T-cell (primary cell): Measurements from ENCODE around the gene RTRAF. TPM values are rescaled to one million over a fixed set of nuclear protein-coding genes. Genes with fewer than 3 reads are reported as not detected.

Source experiments
- ATAC-seq, 4 experiments: fragments of 200-7000 bp in 3 of 4; fragments of 150-1000 bp in 1 of 4; cut with Tn5 transposase; replicated peaks in 1 of 4; 1 replicate in 3 of 4; 2 replicates in 1 of 4; pipeline ENCODE4 v1.10.0; 2021; ENCODE audit warnings: moderate library complexity in 3 of 4, mild to moderate bottlenecking in 2 of 4, moderate number of reproducible peaks in 1 of 4
- CTCF ChIA-PET, 2 donors: fragments of 300-600 bp; sonication (Branson Sonifier 250); formaldehyde crosslinking; loops; one replicate each; lab custom pipeline; 2022; ENCODE audit warnings: antibody characterized with exemption in 2 of 2; lab: Charles Lee
- POLR2A ChIA-PET, 2 donors: fragments of 300-600 bp; sonication (Branson Sonifier 250); formaldehyde crosslinking; loops; one replicate each; lab custom pipeline; 2022; ENCODE audit warnings: antibody characterized with exemption in 2 of 2; lab: Charles Lee
- DNase-seq, 35 experiments: peaks; one replicate each; pipeline versions ENCODE4 v3.0.0 to v3.0.0-alpha.2; 2013 to 2023
- H3K27ac ChIP-seq: one replicate; pipeline ENCODE4 v1.5.1; 2013; ENCODE audit warnings: low read length
- H3K27me3 ChIP-seq, 2 experiments: replicated peaks in 1 of 2; 1 replicate in 1 of 2; 2 replicates in 1 of 2; pipeline versions ENCODE4 v1.6.1 to v1.7.0; 2013; ENCODE audit warnings: low read length in 1 of 2, mixed read lengths in 1 of 2; ENCODE audit not compliant: control insufficient read depth in 2 of 2, insufficient read depth in 2 of 2; ENCODE audit errors: extremely low read depth in 1 of 2
- H3K36me3 ChIP-seq, 2 donors: 1 replicate in 1 of 2; 2 replicates in 1 of 2; pipeline versions ENCODE4 v1.6.1 to v1.7.0; 2013; ENCODE audit warnings: low read length in 1 of 2; ENCODE audit not compliant: control insufficient read depth in 2 of 2, insufficient read depth in 1 of 2; ENCODE audit errors: extremely low read depth in 1 of 2
- H3K4me1 ChIP-seq, 2 experiments: 1 replicate in 1 of 2; 2 replicates in 1 of 2; pipeline versions ENCODE4 v1.6.1 to v1.7.0; 2013; ENCODE audit warnings: low read length in 2 of 2, mixed read lengths in 1 of 2; ENCODE audit not compliant: insufficient read depth in 2 of 2, control insufficient read depth in 1 of 2; ENCODE audit errors: extremely low read depth in 1 of 2
- H3K4me3 ChIP-seq, 2 donors: 1 replicate in 1 of 2; 2 replicates in 1 of 2; pipeline versions ENCODE4 v1.5.1 to v1.7.0; 2013; ENCODE audit warnings: mild to moderate bottlenecking in 2 of 2, low read length in 1 of 2, moderate library complexity in 1 of 2; ENCODE audit not compliant: control insufficient read depth in 1 of 2; ENCODE audit errors: extremely low read depth in 1 of 2
- H3K9me3 ChIP-seq: 2 replicates; pipeline ENCODE4 v1.7.0; 2013
- H3K27ac Mint-ChIP-seq, 2 donors: one replicate each; pipeline ENCODE4 v1.8.0; 2020 to 2021; ENCODE audit warnings: mild to moderate bottlenecking in 2 of 2, mixed read lengths in 2 of 2
- H3K27me3 Mint-ChIP-seq, 2 donors: one replicate each; pipeline ENCODE4 v1.8.0; 2021 to 2022; ENCODE audit warnings: mixed read lengths in 2 of 2
- H3K36me3 Mint-ChIP-seq: one replicate; pipeline ENCODE4 v1.8.0; 2021; ENCODE audit warnings: mixed read lengths
- H3K4me1 Mint-ChIP-seq, 3 donors: one replicate each; pipeline ENCODE4 v1.8.0; 2020 to 2022; ENCODE audit warnings: mixed read lengths in 3 of 3, mild to moderate bottlenecking in 1 of 3
- H3K4me3 Mint-ChIP-seq, 3 donors: one replicate each; pipeline ENCODE4 v1.8.0; 2020 to 2022; ENCODE audit warnings: mild to moderate bottlenecking in 3 of 3, mixed read lengths in 3 of 3, moderate library complexity in 3 of 3
- H3K9me3 Mint-ChIP-seq, 3 donors: one replicate each; pipeline ENCODE4 v1.8.0; 2020 to 2022; ENCODE audit warnings: mixed read lengths in 3 of 3
- WGBS: methylation state at CpG from one replicate; pipeline ENCODE4 v1.1.5; 2013; ENCODE audit warnings: missing lambda C conversion rate; ENCODE audit not compliant: insufficient coverage; 5-methylcytosine and 5-hydroxymethylcytosine counted together
- total RNA-seq, 35 experiments: library from RNA in 6 of 35; stranded (reverse) in 6 of 35; fragments of 120-200 nt in 1 of 35; gene quantifications; one replicate each; pipeline versions ENCODE4 v1.2.1 to v1.2.4 and lab custom pipeline; 2013 to 2026

RTRAF gene
- total RNA-seq, 5 donors from 2014 or later (not counting 1 experiment from before 2014, with no cell fraction given): 97.4 to 139 (median 110) TPM

DNA sequence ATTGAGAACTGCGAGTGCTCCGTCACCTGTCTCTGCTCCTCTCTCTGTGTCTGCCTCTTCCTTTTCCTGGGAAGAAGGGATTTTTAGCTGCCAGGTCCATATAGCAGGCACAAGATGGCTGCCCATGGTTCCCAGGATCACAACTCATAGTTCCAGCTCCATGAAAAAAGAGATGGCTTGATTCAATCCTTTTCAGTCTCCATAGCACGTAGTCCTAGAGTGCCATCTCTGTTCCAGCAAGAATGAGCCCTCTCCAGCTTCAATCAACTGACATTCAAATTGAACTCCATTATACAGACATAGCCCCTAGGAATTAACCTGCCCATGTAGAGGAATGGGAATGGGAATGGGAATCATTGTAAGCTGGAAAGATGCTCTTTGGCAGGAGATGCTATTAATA, 34.7 kb upstream of the RTRAF start:
- Mint-ChIP-seq H3K4me1 (peaks cover 20 to 48% (median 45%) of the 10 kb centered on the region in 3 donors), H3K27ac (no peak overlapping the region), H3K9me3 (peaks cover 14 to 27% (median 14%) of the 10 kb centered on the region in 3 donors), H3K27me3 (no peaks in the 10 kb centered on the region), H3K4me3 (no peak overlapping the region), H3K36me3 (peaks cover 97% of the 10 kb centered on the region)
- H3K4me1 ChIP-seq: peaks cover 0 to 2% of the 10 kb centered on the region in 2 experiments
- peaks cover 0 to 95% of the 10 kb centered on the region in 2 donors for H3K36me3 ChIP-seq
- WGBS: 100% methylated on average over 2 of the region's 3 CpGs
- DNase-seq (no peak), ATAC-seq (no peak)
- ChIA-PET POLR2A (no interaction called here), CTCF (interaction anchor here (0.5 to 1.4 kb wide), 5 partner anchors 9 to 994 kb away, joined by 3 to 6 read pairs (median 4); no protein-coding TSS in a partner anchor)
- H3K27ac ChIP-seq: no peak overlapping the region
- no peak overlapping the region for H3K4me3 ChIP-seq
- no peaks in the 10 kb centered on the region for H3K27me3 ChIP-seq
- peaks cover 5% of the 10 kb centered on the region for H3K9me3 ChIP-seq

GRCh38 chr14:51957950-51958349, 31.4 kb upstream of the RTRAF start:
- ChIA-PET CTCF (interaction anchor here in 1 of 2 donors (1.1 kb wide), 1 partner anchor 178 kb away, joined by 3 read pairs; no protein-coding TSS in a partner anchor), POLR2A (no interaction called here)
- Mint-ChIP-seq H3K4me3 (no peak overlapping the region), H3K27me3 (no peaks in the 10 kb centered on the region), H3K27ac (no peak overlapping the region), H3K36me3 (peaks cover 83% of the 10 kb centered on the region), H3K4me1 (peaks cover 43 to 67% (median 66%) of the 10 kb centered on the region in 3 donors), H3K9me3 (peaks cover 20 to 33% (median 20%) of the 10 kb centered on the region in 3 donors)
- no peak for ATAC-seq
- Histone ChIP-seq H3K4me1 (peaks cover 4 to 5% of the 10 kb centered on the region in 2 experiments), H3K36me3 (peaks cover 0 to 71% of the 10 kb centered on the region in 2 donors), H3K27me3 (no peaks in the 10 kb centered on the region), H3K27ac (no peak overlapping the region), H3K9me3 (peaks cover 5% of the 10 kb centered on the region), H3K4me3 (no peak overlapping the region)
- 100% methylated on average over 2 of the region's 2 CpGs for WGBS
- no peak for DNase-seq

DNA sequence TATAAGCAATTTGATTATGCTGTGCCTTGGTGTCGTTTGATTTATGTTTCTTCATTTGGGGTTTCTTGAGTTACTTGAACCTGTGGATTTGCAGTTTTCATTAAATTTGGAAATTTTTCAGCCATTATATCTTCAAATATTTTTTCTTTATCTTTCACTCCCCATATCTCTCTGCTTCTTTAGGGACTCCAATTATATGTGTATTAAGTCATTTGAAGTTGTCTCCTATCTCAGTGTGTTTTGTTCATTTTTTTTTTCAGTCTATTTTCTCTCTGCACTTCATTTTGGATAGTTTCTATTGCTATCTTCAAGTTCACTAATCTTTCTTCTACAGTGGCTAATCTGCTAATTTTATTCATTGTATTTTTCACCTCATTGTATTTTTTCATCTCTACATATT, 29.4 kb upstream of the RTRAF start:
- peaks cover 0 to 62% of the 10 kb centered on the region in 2 donors for H3K36me3 ChIP-seq
- POLR2A ChIA-PET: no interaction called here
- CTCF ChIA-PET: interaction anchor here in 1 of 2 donors (1.1 kb wide), 1 partner anchor 18 kb away, joined by 5 read pairs; no protein-coding TSS in a partner anchor
- H3K4me3 ChIP-seq: no peak overlapping the region
- H3K9me3 ChIP-seq: peaks cover 5% of the 10 kb centered on the region
- peaks cover 3 to 5% of the 10 kb centered on the region in 2 experiments for H3K4me1 ChIP-seq
- Mint-ChIP-seq H3K36me3 (peaks cover 73% of the 10 kb centered on the region), H3K27ac (no peak overlapping the region), H3K27me3 (no peaks in the 10 kb centered on the region), H3K4me1 (peaks cover 50 to 66% (median 65%) of the 10 kb centered on the region in 3 donors), H3K4me3 (no peak overlapping the region), H3K9me3 (peaks cover 20 to 33% (median 20%) of the 10 kb centered on the region in 3 donors)
- ATAC-seq (no peak), DNase-seq (no peak)
- whole genome bisulfite sequencing: no CpG with 5 or more reads among the region's 1 CpG
- no peaks in the 10 kb centered on the region for H3K27me3 ChIP-seq
- no peak overlapping the region for H3K27ac ChIP-seq

- Mint-ChIP-seq H3K36me3 (peaks cover 68% of the 10 kb centered on the region), H3K9me3 (peaks cover 20 to 33% (median 20%) of the 10 kb centered on the region in 3 donors), H3K27me3 (no peaks in the 10 kb centered on the region), H3K4me1 (peaks cover 50 to 66% (median 62%) of the 10 kb centered on the region in 3 donors), H3K4me3 (peak overlapping the region in 1 of 3 donors; percentile 4), H3K27ac (peak overlapping the region; percentile 62 to 85)
- DNase-seq (no peak), ATAC-seq (no peak)
- POLR2A ChIA-PET: no interaction called here
- Histone ChIP-seq H3K4me1 (peaks cover 3 to 6% of the 10 kb centered on the region in 2 experiments), H3K4me3 (no peak overlapping the region), H3K36me3 (peaks cover 0 to 62% of the 10 kb centered on the region in 2 donors), H3K27me3 (no peaks in the 10 kb centered on the region), H3K9me3 (peaks cover 5% of the 10 kb centered on the region), H3K27ac (no peak overlapping the region)
- CTCF ChIA-PET: no interaction called here
These were observed 28.5 kb upstream of the RTRAF start for GRCh38 chr14:51960866-51961265.

GRCh38 chr14:51962711-51963110, 26.6 kb upstream of the RTRAF start:
- Histone ChIP-seq H3K9me3 (peaks cover 5% of the 10 kb centered on the region), H3K27me3 (no peaks in the 10 kb centered on the region), H3K27ac (peak overlapping the region; percentile 8), H3K36me3 (peaks cover 0 to 63% of the 10 kb centered on the region in 2 donors), H3K4me3 (no peak overlapping the region), H3K4me1 (peaks cover 3 to 6% of the 10 kb centered on the region in 2 experiments)
- ChIA-PET POLR2A (interaction anchor here (0.6 to 1.2 kb wide), 5 partner anchors 63 to 157 kb away, joined by 3 to 6 read pairs (median 3); partner anchors contain the start of gene GNG2 (in 2 of the 2)), CTCF (interaction anchor here (0.6 to 1.5 kb wide), 5 partner anchors 8 to 116 kb away, joined by 3 to 4 read pairs (median 3); no protein-coding TSS in a partner anchor)
- Mint-ChIP-seq H3K4me3 (peak overlapping the region in 2 of 3 donors; percentile 34 to 52), H3K27me3 (no peaks in the 10 kb centered on the region), H3K9me3 (peaks cover 16 to 24% (median 16%) of the 10 kb centered on the region in 3 donors), H3K4me1 (peaks cover 47 to 59% (median 56%) of the 10 kb centered on the region in 3 donors), H3K27ac (peak overlapping the region; percentile 86 to 90), H3K36me3 (peaks cover 55% of the 10 kb centered on the region)
- DNase-seq (no peak), ATAC-seq (no peak)
- whole genome bisulfite sequencing: 100% methylated on average over 1 of the region's 3 CpGs

- POLR2A ChIA-PET: interaction anchor here (0.6 to 1.2 kb wide), 4 partner anchors 102 to 158 kb away, joined by 3 to 6 read pairs (median 4); partner anchors contain the start of gene GNG2 (in 2 of the 2)
- peak in 1 of 35 experiments; percentile 30 for DNase-seq
- peak overlapping the region; percentile 86 to 90 for H3K27ac Mint-ChIP-seq
- peak overlapping the region; percentile 34 to 52 (median 39) for H3K4me3 Mint-ChIP-seq
- ATAC-seq: peak; percentile 26 to 85 (median 64)
- peaks cover 16 to 20% (median 16%) of the 10 kb centered on the region in 3 donors for H3K9me3 Mint-ChIP-seq
- no peak overlapping the region for H3K4me3 ChIP-seq
- peaks cover 3 to 6% of the 10 kb centered on the region in 2 experiments for H3K4me1 ChIP-seq
- H3K27me3 Mint-ChIP-seq: no peaks in the 10 kb centered on the region
- peaks cover 0 to 62% of the 10 kb centered on the region in 2 donors for H3K36me3 ChIP-seq
- peaks cover 50% of the 10 kb centered on the region for H3K36me3 Mint-ChIP-seq
- 40% methylated on average over 1 of the region's 4 CpGs for WGBS
- no peaks in the 10 kb centered on the region for H3K27me3 ChIP-seq
- CTCF ChIA-PET: interaction anchor here (0.6 to 1.5 kb wide), 4 partner anchors 8 to 72 kb away, joined by 3 to 4 read pairs (median 3); no protein-coding TSS in a partner anchor
- H3K4me1 Mint-ChIP-seq: peaks cover 47 to 59% (median 53%) of the 10 kb centered on the region in 3 donors
- H3K9me3 ChIP-seq: peaks cover 5% of the 10 kb centered on the region
- H3K27ac ChIP-seq: peak overlapping the region; percentile 45
These were observed 26.1 kb upstream of the RTRAF start for GRCh38 chr14:51963286-51963685.
